A549 (cell line): Measurements from ENCODE around the gene ZDHHC11.

Source experiments
- EP300 ChIP-seq, 2 experiments: fragments of >200 bp; sonication (Bioruptor Twin); formaldehyde crosslinking; IDR thresholded peaks; 2 replicates in 1 of 2; 3 replicates in 1 of 2; pipeline ENCODE4 v1.6.1; 2016 to 2017
- HOXB13 ChIP-seq: fragments of 250-450 bp; sonication (Bioruptor Pico); IDR thresholded peaks from 2 replicates; pipeline ENCODE4 v1.5.0; 2020; ENCODE audit warnings: low read depth, mild to moderate bottlenecking, moderate library complexity
- MAZ ChIP-seq: fragments of 150-350 bp; IDR thresholded peaks from 2 replicates; pipeline ENCODE4 v1.6.1; 2014; ENCODE audit warnings: antibody characterized with exemption, low read depth, low read length, borderline replicate concordance
- POLR2A ChIP-seq: IDR thresholded peaks from 2 replicates; pipeline ENCODE4 v1.6.1; 2012; ENCODE audit warnings: mild to moderate bottlenecking, low read length
- POLR2AphosphoS2 ChIP-seq: conservative IDR thresholded peaks from 2 replicates; pipeline ENCODE4 v1.6.1; 2012; ENCODE audit warnings: low read length, improper control_type of control experiment, inconsistent platforms

- no peak for TF ChIP-seq HOXB13 (CRISPR knock-in tag)
- TF ChIP-seq POLR2AphosphoS2, result no peak
- no peak for TF ChIP-seq POLR2A
- no peak for TF ChIP-seq EP300 (IDR thresholded peaks at IDR 0.05)
- TF ChIP-seq MAZ, result no peak
Measured at GRCh38 chr5:852431-853401, 1.9 kb upstream of the ZDHHC11 start.
